ENCODE measurements around the gene CCR7. TPM values are rescaled to one million over a fixed set of nuclear protein-coding genes. Genes with fewer than 3 reads are reported as not detected.

Gene CCR7
- total and polyA plus RNA-seq, 2 of the 4 experiments (the other 2 are of a cell fraction): 0.14 to 0.36 TPM

DNA sequence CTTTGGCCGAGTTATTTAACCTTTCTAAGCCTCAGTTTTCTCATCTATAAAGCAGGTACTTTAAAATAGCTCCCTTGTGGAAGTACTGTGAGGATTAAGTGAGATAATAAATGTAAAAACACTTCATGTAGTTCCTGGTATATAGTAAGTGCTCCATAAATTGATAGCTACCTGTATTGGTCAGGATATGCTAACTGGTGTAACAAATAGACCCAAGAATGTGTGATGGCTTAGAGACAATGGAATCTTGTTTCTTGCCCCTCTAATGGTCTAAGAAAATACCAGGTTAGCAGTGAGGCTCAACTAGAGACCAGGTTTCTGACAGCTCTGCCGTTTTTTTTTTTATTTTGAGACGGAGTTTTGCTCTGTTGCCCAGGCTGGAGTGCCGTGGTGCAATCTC lies 29.8 kb downstream of the CCR7 start:
- no peak overlapping the region for H2AK9ac ChIP-seq (replicated peaks; ENCODE audit: low read depth, low read length, poor library complexity)
- H4K5ac ChIP-seq (ENCODE audit: low read depth, low read length): peak overlapping the region; percentile 56; the same call in 1 of the 2 replicates
- no peak for ATAC-seq (ENCODE audit: low read depth)
- 67% methylated on average over 1 of the region's 4 CpGs; no CpG with 5 or more reads in 1 of the 2 experiments for WGBS, 2 experiments (ENCODE audit: extremely low coverage in 2 of 2, insufficient read length in 1 of 2)
- H3K4ac ChIP-seq (ENCODE audit: low read depth, low read length): peak overlapping the region; percentile 99; the same call in 1 of the 2 replicates
- H3K9me3 ChIP-seq (ENCODE audit: control insufficient read depth, insufficient read depth, low read length): no peaks in the 10 kb centered on the region
- H4K8ac ChIP-seq (ENCODE audit: low read depth in 2 of 2, low read length in 2 of 2): peak overlapping the region; percentile 62 to 97; a peak in 2 of 4 replicates
- intact Hi-C loops (cut with micrococcal nuclease) (no loop called here), dilution Hi-C loops (cut with HindIII; ENCODE audit: low sequenced_read_pairs, unreplicated experiment) (no loop called here), in situ Hi-C loops (cut with MboI; ENCODE audit: low sequenced_read_pairs) (loop anchor here (5.0 kb wide), 1 partner anchor 233 kb away; no protein-coding TSS in a partner anchor)
- H3K4me3 ChIP-seq (ENCODE audit: insufficient read depth, low read depth, low read length): no peak overlapping the region
- H2BK15ac ChIP-seq (ENCODE audit: low read depth, low read length): peak overlapping the region; percentile 100; the same call in 2 of the 3 replicates
- H2AK5ac ChIP-seq (ENCODE audit: low read depth, low read length): peak overlapping the region; percentile 95; the same call in 1 of the 2 replicates
- no peak overlapping the region for H3K9ac ChIP-seq (ENCODE audit: low read depth, low read length)
- H3K14ac ChIP-seq (replicated peaks; ENCODE audit: low read depth, low read length): peak overlapping the region; percentile 70; the same call in 1 of the 2 replicates
- no peak overlapping the region for H3K27ac ChIP-seq (ENCODE audit: insufficient read depth, low read length)
- H2BK120ac ChIP-seq (ENCODE audit: low read depth, low read length): peak overlapping the region; percentile 99
- no peak for DNase-seq
- ChIA-PET POLR2A (ENCODE audit: unreplicated experiment) (interaction anchor here (1.6 kb wide), 1 partner anchor 23 kb away, joined by 5 read pairs; no protein-coding TSS in a partner anchor), CTCF (interaction anchor here (0.6 to 4.8 kb wide), 5 partner anchors 14 to 522 kb away, joined by 3 to 43 read pairs (median 5); no protein-coding TSS in a partner anchor)
- no peaks in the 10 kb centered on the region for H3K27me3 ChIP-seq (ENCODE audit: control insufficient read depth, insufficient read depth, low read length)
- H3K23ac ChIP-seq (ENCODE audit: low read depth, low read length): no peak overlapping the region
- H3K18ac ChIP-seq (ENCODE audit: low read depth, low read length): peak overlapping the region; percentile 94; the same call in 1 of the 2 replicates
- peak overlapping the region; percentile 99 for H4K91ac ChIP-seq (ENCODE audit: insufficient read depth, low read depth, low read length)
- H2AFZ ChIP-seq (replicated peaks; ENCODE audit: low read length, poor library complexity): no peak overlapping the region
- H2BK20ac ChIP-seq (ENCODE audit: low read depth, low read length): peak overlapping the region; percentile 97; the same call in 1 of the 2 replicates
- peaks cover 46% of the 10 kb centered on the region for H3K4me1 ChIP-seq (ENCODE audit: control insufficient read depth, insufficient read depth, low read length)
- H3K4me2 ChIP-seq (ENCODE audit: low read depth, low read length): no peak overlapping the region
- no TSS peak for BruUV-seq (replicated peaks)
- peak overlapping the region; percentile 60 for H2BK5ac ChIP-seq (ENCODE audit: low read depth, low read length, poor library complexity, severe bottlenecking)
- no peaks in the 10 kb centered on the region for H3K36me3 ChIP-seq (ENCODE audit: control insufficient read depth, insufficient read depth, low read length)
- TF ChIP-seq POLR2A (IDR thresholded peaks at IDR 0.05; ENCODE audit: low read depth, low read length) (no peak), NFE2L2 (IDR thresholded peaks at IDR 0.05; ENCODE audit: low read depth, low read length) (no peak), MAZ (IDR thresholded peaks at IDR 0.05; ENCODE audit: borderline replicate concordance, low read depth, low read length) (no peak), RAD21 (IDR thresholded peaks at IDR 0.05; ENCODE audit: low read length) (no peak), CHD1 (IDR thresholded peaks at IDR 0.05; ENCODE audit: low read depth, low read length) (no peak), MXI1 (IDR thresholded peaks at IDR 0.05; ENCODE audit: borderline replicate concordance, low read depth, low read length) (no peak)
- TF ChIP-seq, protein P1, sequence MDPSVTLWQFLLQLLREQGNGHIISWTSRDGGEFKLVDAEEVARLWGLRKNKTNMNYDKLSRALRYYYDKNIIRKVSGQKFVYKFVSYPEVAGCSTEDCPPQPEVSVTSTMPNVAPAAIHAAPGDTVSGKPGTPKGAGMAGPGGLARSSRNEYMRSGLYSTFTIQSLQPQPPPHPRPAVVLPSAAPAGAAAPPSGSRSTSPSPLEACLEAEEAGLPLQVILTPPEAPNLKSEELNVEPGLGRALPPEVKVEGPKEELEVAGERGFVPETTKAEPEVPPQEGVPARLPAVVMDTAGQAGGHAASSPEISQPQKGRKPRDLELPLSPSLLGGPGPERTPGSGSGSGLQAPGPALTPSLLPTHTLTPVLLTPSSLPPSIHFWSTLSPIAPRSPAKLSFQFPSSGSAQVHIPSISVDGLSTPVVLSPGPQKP (IDR thresholded peaks at IDR 0.05; ENCODE audit: borderline replicate concordance, low read depth, low read length): no peak
- H4K20me1 ChIP-seq (ENCODE audit: insufficient read depth, low read length): no peaks in the 10 kb centered on the region
- peaks cover 0 to 21% of the 10 kb centered on the region in 2 experiments; a peak in 1 of 4 replicates for H3K79me1 ChIP-seq (ENCODE audit: low read depth in 1 of 2, low read length in 2 of 2)
- no peak overlapping the region for H3K56ac ChIP-seq (ENCODE audit: extremely low read depth, insufficient read depth, low read length)
- H3K9me1 ChIP-seq (ENCODE audit: insufficient read depth, low read length): peaks cover 50% of the 10 kb centered on the region

Data from IMR-90 (cell line).